K562 (cell line): ENCODE data around the gene SCN4A. TPM values are rescaled to one million over a fixed set of nuclear protein-coding genes. Genes with fewer than 3 reads are reported as not detected.

Source experiments
- ATAC-seq: fragments of 200-7000 bp; cut with Tn5 transposase; 3 replicates; pipeline ENCODE4 v1.9.1; 2020; ENCODE audit warnings: moderate library complexity
- BruUV-seq: library from RNA; stranded (reverse); fragments of 400-500 nt; replicated peaks from 2 replicates; lab custom pipeline; 2021; lab: Mats Ljungman, UMichigan
- CTCF ChIA-PET: fragments of 300-600 bp; formaldehyde crosslinking; extraction: SDS; loops from one replicate; lab custom pipeline; 2021; ENCODE audit warnings: low intra/inter-chr PET ratio; lab: Yijun Ruan, JAX
- POLR2A ChIA-PET: fragments of 300-600, 350-650 bp; sonication (Branson Sonifier 250); formaldehyde crosslinking; extraction: SDS; loops from one replicate; lab custom pipeline; 2021; ENCODE audit warnings: antibody characterized with exemption, inconsistent platforms; lab: Yijun Ruan, JAX
- DNase-seq, 4 experiments: peaks; one replicate each; pipeline versions ENCODE4 v3.0.0 to v3.0.0-alpha.2; 2011 to 2018; ENCODE audit warnings: low spot score in 3 of 4, mixed read lengths in 3 of 4; ENCODE audit errors: extremely low read depth in 1 of 4
- FAIRE-seq: peaks from 2 replicates; lab custom pipeline; 2011; peaks lifted over from hg19 to GRCh38; lab: Jason Lieb, UNC
- H2AFZ ChIP-seq: 2 replicates; pipeline ENCODE4 v1.6.0; 2011; ENCODE audit warnings: low read depth, low read length, control low read depth, inconsistent platforms
- H3K27ac ChIP-seq: fragments of 200-600 bp; 3 replicates; pipeline ENCODE4 v1.8.0; 2011; ENCODE audit warnings: low read depth, mild to moderate bottlenecking, control low read depth, inconsistent platforms, low read length, moderate library complexity, mixed read lengths; ENCODE audit errors: extremely low read depth
- H3K27me3 ChIP-seq, 2 experiments: fragments of 300-600 bp in 1 of 2; 2 replicates in 1 of 2; 3 replicates in 1 of 2; pipeline versions ENCODE4 v1.6.0 to v1.8.0; 2011; ENCODE audit warnings: inconsistent platforms in 2 of 2, low read length in 2 of 2, mild to moderate bottlenecking in 1 of 2, mixed read lengths in 1 of 2, moderate library complexity in 1 of 2; ENCODE audit not compliant: control insufficient read depth in 2 of 2, insufficient read depth in 2 of 2
- H3K36me3 ChIP-seq: fragments of 300-600 bp; 3 replicates; pipeline ENCODE4 v1.8.0; 2011; ENCODE audit warnings: mild to moderate bottlenecking, low read length, inconsistent platforms; ENCODE audit not compliant: control insufficient read depth, insufficient read depth
- H3K4me1 ChIP-seq, 2 experiments: fragments of 200-600 bp in 1 of 2; replicated peaks in 1 of 2; 2 replicates in 1 of 2; 3 replicates in 1 of 2; pipeline versions ENCODE4 v1.5.1 to v1.8.0; 2011; ENCODE audit warnings: inconsistent platforms in 2 of 2, low read length in 2 of 2, mild to moderate bottlenecking in 1 of 2, mixed read lengths in 1 of 2, moderate library complexity in 1 of 2; ENCODE audit not compliant: control insufficient read depth in 2 of 2, insufficient read depth in 2 of 2
- H3K4me2 ChIP-seq: 2 replicates; pipeline ENCODE4 v1.6.1; 2011; ENCODE audit warnings: low read length, control low read depth, inconsistent platforms, mixed read lengths; ENCODE audit not compliant: insufficient read depth
- H3K4me3 ChIP-seq: fragments of 200-600 bp; sonication (generic), shearing (Covaris generic); 2 replicates; pipeline ENCODE4 v1.5.1; 2016; ENCODE audit warnings: control low read depth, inconsistent platforms
- H3K79me2 ChIP-seq: fragments of 200-600 bp; 3 replicates; pipeline ENCODE4 v1.8.0; 2011; ENCODE audit warnings: low read length, inconsistent platforms; ENCODE audit not compliant: control insufficient read depth, insufficient read depth
- H3K9ac ChIP-seq, 2 experiments: 2 replicates each; pipeline versions ENCODE4 v1.6.0 to v1.6.1; 2011; ENCODE audit warnings: low read depth in 2 of 2, low read length in 2 of 2, control low read depth in 1 of 2, inconsistent platforms in 1 of 2, mild to moderate bottlenecking in 1 of 2, mixed read lengths in 1 of 2; ENCODE audit not compliant: insufficient read depth in 1 of 2
- H3K9me1 ChIP-seq: one replicate; pipeline ENCODE4 v1.6.0; 2011; ENCODE audit warnings: inconsistent platforms, mild to moderate bottlenecking, low read length, moderate library complexity; ENCODE audit not compliant: control insufficient read depth, insufficient read depth
- H3K9me3 ChIP-seq: replicated peaks from 2 replicates; pipeline ENCODE4 v1.5.1; 2011; ENCODE audit warnings: low read depth, low read length, inconsistent platforms; ENCODE audit not compliant: control insufficient read depth, insufficient read depth
- H4K20me1 ChIP-seq: replicated peaks from 2 replicates; pipeline ENCODE4 v1.6.1; 2011; ENCODE audit warnings: low read length, inconsistent platforms, mixed read lengths; ENCODE audit not compliant: control insufficient read depth, insufficient read depth
- CTBP1 ChIP-seq: fragments of 450-650 bp; IDR thresholded peaks from 2 replicates; pipeline ENCODE4 v1.6.1; 2016; ENCODE audit warnings: borderline replicate concordance
- CTCFL ChIP-seq: IDR thresholded peaks from 2 replicates; pipeline ENCODE4 v1.6.1; 2011; ENCODE audit warnings: borderline replicate concordance, low read depth, mild to moderate bottlenecking, moderate library complexity, low read length; ENCODE audit not compliant: insufficient read depth, poor library complexity, severe bottlenecking
- ELF4 ChIP-seq: fragments of 450-650 bp; formaldehyde crosslinking; IDR thresholded peaks from 2 replicates; pipeline ENCODE4 v1.4.0; 2022; ENCODE audit warnings: missing genetic modification characterization
- ESRRA ChIP-seq: fragments of 450-650 bp; IDR thresholded peaks from 2 replicates; pipeline ENCODE4 v1.6.1; 2014; ENCODE audit warnings: low read depth, mild to moderate bottlenecking, moderate library complexity, borderline replicate concordance
- ETV5 ChIP-seq: sonication (generic); formaldehyde crosslinking; IDR thresholded peaks from 2 replicates; pipeline ENCODE4 v1.4.0; 2020; ENCODE audit warnings: low read depth, mild to moderate bottlenecking, missing genetic modification reagents
- GABPB2 ChIP-seq: fragments of 250-450 bp; sonication (Bioruptor Pico); conservative IDR thresholded peaks from 2 replicates; pipeline ENCODE4 v1.5.1; 2021; ENCODE audit warnings: mild to moderate bottlenecking
- GTF2E2 ChIP-seq: fragments of 200-800 bp; sonication (Bioruptor generic); IDR thresholded peaks from 2 replicates; pipeline ENCODE4 v1.6.1; 2016; ENCODE audit warnings: missing genetic modification characterization, missing compliant biosample characterization
- GTF2F1 ChIP-seq: IDR thresholded peaks from 2 replicates; pipeline ENCODE4 v1.6.1; 2011; ENCODE audit warnings: low read depth, low read length, improper control_type of control experiment
- HNRNPH1 ChIP-seq: fragments of 200-400 bp; formaldehyde crosslinking; optimal IDR thresholded peaks from 2 replicates; pipeline ENCODE3; 2017; ENCODE audit warnings: low read depth, mild to moderate bottlenecking, low read length, moderate library complexity
- IFI16 ChIP-seq: fragments of 250-450 bp; sonication (Bioruptor Pico); IDR thresholded peaks from 2 replicates; pipeline ENCODE4 v2.1.2; 2022; ENCODE audit warnings: mild to moderate bottlenecking, inconsistent platforms
- KAT2B ChIP-seq: IDR thresholded peaks from one replicate; pipeline ENCODE4 v1.6.1; 2012; ENCODE audit warnings: low read depth, mild to moderate bottlenecking, control low read depth, inconsistent platforms, low read length, moderate library complexity
- KDM2B ChIP-seq: fragments of 250-450 bp; sonication (Bioruptor Pico); IDR thresholded peaks from 2 replicates; pipeline ENCODE4 v1.8.0; 2021; ENCODE audit warnings: mild to moderate bottlenecking, moderate library complexity
- NBN ChIP-seq: fragments of 450-650 bp; IDR thresholded peaks from 2 replicates; pipeline ENCODE4 v1.6.1; 2016; ENCODE audit warnings: low read depth, mild to moderate bottlenecking
- NCOA6 ChIP-seq: fragments of 450-650 bp; IDR thresholded peaks from 2 replicates; pipeline ENCODE4 v1.6.1; 2017; ENCODE audit warnings: mild to moderate bottlenecking
- POLR2AphosphoS2 ChIP-seq: IDR thresholded peaks from 2 replicates; pipeline ENCODE4 v1.6.1; 2012; ENCODE audit warnings: low read length, improper control_type of control experiment
- PRPF4 ChIP-seq: fragments of 200-400 bp; formaldehyde crosslinking; IDR thresholded peaks from one replicate; pipeline ENCODE4 v1.6.1; 2017; ENCODE audit warnings: low read length, low read depth, mild to moderate bottlenecking; ENCODE audit not compliant: insufficient read depth, poor library complexity, severe bottlenecking
- RBM25 ChIP-seq: fragments of 200-400 bp; formaldehyde crosslinking; IDR thresholded peaks from 2 replicates; pipeline ENCODE4 v1.6.1; 2018; ENCODE audit warnings: low read length, low read depth, moderate library complexity; ENCODE audit not compliant: severe bottlenecking
- TEAD1 ChIP-seq, 2 experiments: fragments of 450-650 bp in 1 of 2; sonication (generic) in 1 of 2; formaldehyde crosslinking; IDR thresholded peaks; 2 replicates each; pipeline versions ENCODE4 v1.4.0 to v1.8.0; 2020 to 2022; ENCODE audit warnings: mild to moderate bottlenecking in 2 of 2, missing genetic modification reagents in 1 of 2
- YBX1 ChIP-seq: fragments of 450-650 bp; IDR thresholded peaks from 2 replicates; pipeline ENCODE4 v1.7.1; 2016; ENCODE audit warnings: mild to moderate bottlenecking
- ZNF124 ChIP-seq: sonication (generic); formaldehyde crosslinking; IDR thresholded peaks from 2 replicates; pipeline ENCODE4 v1.8.1; 2022; ENCODE audit warnings: missing genetic modification reagents
- ZNF277 ChIP-seq: fragments of 250-450 bp; sonication (Bioruptor Pico); IDR thresholded peaks from 2 replicates; pipeline ENCODE4 v1.8.0; 2022; ENCODE audit warnings: inconsistent platforms, mild to moderate bottlenecking, moderate library complexity, borderline replicate concordance
- ZNF282 ChIP-seq: sonication (generic); formaldehyde crosslinking; IDR thresholded peaks from 2 replicates; pipeline ENCODE4 v1.8.1; 2023; ENCODE audit warnings: missing genetic modification reagents
- ZNF316 ChIP-seq: fragments of 450-650 bp; IDR thresholded peaks from 2 replicates; pipeline ENCODE4 v1.6.1; 2016
- WGBS: fragments of 100-300 bp; shearing (Covaris generic); methylation state at CpG from one replicate; pipeline ENCODE4 v1.1.6; 2016; ENCODE audit warnings: low coverage, mixed read lengths; ENCODE audit not compliant: insufficient coverage; ENCODE audit errors: missing lambda C conversion rate; 5-methylcytosine and 5-hydroxymethylcytosine counted together
- in situ Hi-C: fragments of 300-500 bp; cut with MboI; formaldehyde crosslinking; loops from 4 replicates; pipeline ENCODE4 v1.15.0; 2018; ENCODE audit warnings: inconsistent platforms, mixed read lengths
- intact Hi-C: fragments of 100-400 bp; cut with micrococcal nuclease; formaldehyde crosslinking; loops from 2 replicates; pipeline ENCODE4 v1.14.2; 2022
- polyA plus RNA-seq, 8 experiments: library from polyadenylated mRNA; depleted of rRNA in 4 of 8; stranded (reverse) in 5 of 8; unstranded in 3 of 8; fragments of >200 nt; fragmentation: Nextera tagmentation in 2 of 8; fragmentation: Illumina TruSeq in 1 of 8; extraction: Ambion mirVana in 2 of 8; extraction: Trizol in 1 of 8; gene quantifications; 2 replicates each; pipeline versions ENCODE4 v1.2.1 to v1.2.3, GENCODE V29; 2011 to 2014; ENCODE audit warnings: inconsistent platforms in 1 of 8, missing spikeins in 1 of 8
- total RNA-seq, 7 experiments: library from RNA; depleted of rRNA in 6 of 7; stranded (reverse); fragments of >200 nt in 6 of 7; fragmentation: Illumina TruSeq in 2 of 7; extraction: Trizol in 2 of 7; gene quantifications; 2 replicates each; pipeline versions ENCODE4 v1.2.1 to v1.2.3, GENCODE V29; 2011 to 2021; ENCODE audit warnings: low replicate concordance in 1 of 7

The SCN4A gene
- total and polyA plus RNA-seq, 9 of the 15 experiments (the other 6 are each of a cell fraction or from before 2014, with no cell fraction given), result 0.29 to 2.6 (median 1.4) TPM

- no peak for ATAC-seq
- H2AFZ ChIP-seq, result no peak overlapping the region
- peaks cover 1 to 8% of the 10 kb centered on the region in 2 experiments; a peak in 2 of 5 replicates for H3K4me1 ChIP-seq
- no peak overlapping the region for H3K4me2 ChIP-seq
- WGBS, result 42% methylated on average over 10 of the region's 11 CpGs
- intact Hi-C loops (no loop called here), in situ Hi-C loops (no loop called here)
- H3K79me2 ChIP-seq, result no peaks in the 10 kb centered on the region
- no peak for DNase-seq
- H3K4me3 ChIP-seq, result no peak overlapping the region
- H3K36me3 ChIP-seq, result no peaks in the 10 kb centered on the region
- H3K27ac ChIP-seq, result no peak overlapping the region
- no peaks in the 10 kb centered on the region for H3K9me3 ChIP-seq
- CTCF ChIA-PET, result no interaction called here
- no peak for FAIRE-seq
- no peaks in the 10 kb centered on the region for H3K9me1 ChIP-seq
- peaks cover 8 to 27% of the 10 kb centered on the region in 2 experiments; a peak in 4 of 5 replicates for H3K27me3 ChIP-seq
- 0 out of 2 replicates have a peak, but pooled peaks cover 7% of the 10 kb centered on the region for H4K20me1 ChIP-seq
- POLR2A ChIA-PET, result interaction anchor here (0.6 to 1.9 kb wide), 4 partner anchors 9 to 358 kb away, joined by 3 to 6 read pairs (median 4); no protein-coding TSS in a partner anchor
- BruUV-seq, result no TSS peak
- H3K9ac ChIP-seq, result no peak overlapping the region
- TF ChIP-seq NCOA6 (no peak), ZNF124 (CRISPR knock-in tag) (no peak), HNRNPH1 (no peak), CTCFL (no peak), NBN (no peak), ELF4 (CRISPR knock-in tag) (no peak), PRPF4 (no peak), ZNF316 (no peak), ZNF277 (CRISPR knock-in tag) (no peak), KAT2B (no peak), ZNF282 (no peak), GTF2E2 (no peak), IFI16 (CRISPR knock-in tag) (no peak), POLR2AphosphoS2 (no peak), GTF2F1 (no peak), GABPB2 (CRISPR knock-in tag) (no peak), ETV5 (CRISPR knock-in tag) (no peak), KDM2B (CRISPR knock-in tag) (no peak), YBX1 (no peak), TEAD1 (CRISPR knock-in tag; IDR thresholded peaks at IDR 0.05) (0 out of 4 replicates have a peak, but pooled peaks of 1 of the 2 experiments have one; percentile 32), CTBP1 (no peak), ESRRA (0 out of 2 replicates have a peak, but pooled peaks have one; percentile 27), RBM25 (peak; percentile 81)
These were observed 17.5 kb downstream of the SCN4A start for GRCh38 chr17:63955232-63955631.
